K562 (cell line): ENCODE measurements around the gene RERG. TPM values are rescaled to one million over a fixed set of nuclear protein-coding genes. Genes with fewer than 3 reads are reported as not detected.

Experiments used
- BACH1 ChIP-seq: fragments of 200-800 bp; sonication (Bioruptor generic); IDR thresholded peaks from 2 replicates; pipeline ENCODE4 v1.6.1; 2016; ENCODE audit warnings: missing genetic modification characterization, missing compliant biosample characterization
- DNMT1 ChIP-seq: fragments of 450-650 bp; IDR thresholded peaks from 2 replicates; pipeline ENCODE4 v1.6.1; 2016; ENCODE audit warnings: antibody characterized with exemption, mild to moderate bottlenecking
- HDAC1 ChIP-seq, 2 experiments: fragments of 450-650 bp; IDR thresholded peaks; 2 replicates each; pipeline ENCODE4 v1.6.1; 2016 to 2017; ENCODE audit warnings: inconsistent platforms in 1 of 2, mild to moderate bottlenecking in 1 of 2, moderate library complexity in 1 of 2
- polyA plus RNA-seq, 8 experiments: library from polyadenylated mRNA; depleted of rRNA in 4 of 8; stranded (reverse) in 5 of 8; unstranded in 3 of 8; fragments of >200 nt; fragmentation: Nextera tagmentation in 2 of 8; fragmentation: Illumina TruSeq in 1 of 8; extraction: Ambion mirVana in 2 of 8; extraction: Trizol in 1 of 8; gene quantifications; 2 replicates each; pipeline versions ENCODE4 v1.2.1 to v1.2.3, GENCODE V29; 2011 to 2014; ENCODE audit warnings: inconsistent platforms in 1 of 8, missing spikeins in 1 of 8
- total RNA-seq, 7 experiments: library from RNA; depleted of rRNA in 6 of 7; stranded (reverse); fragments of >200 nt in 6 of 7; fragmentation: Illumina TruSeq in 2 of 7; extraction: Trizol in 2 of 7; gene quantifications; 2 replicates each; pipeline versions ENCODE4 v1.2.1 to v1.2.3, GENCODE V29; 2011 to 2021; ENCODE audit warnings: low replicate concordance in 1 of 7
- TF ChIP-seq, protein P1 (sequence below): sonication (generic); formaldehyde crosslinking; IDR thresholded peaks from 2 replicates; pipeline ENCODE4 v1.8.0; 2023; ENCODE audit warnings: missing genetic modification reagents, mild to moderate bottlenecking, borderline replicate concordance
- TF ChIP-seq, protein P2 (sequence below): sonication (generic); formaldehyde crosslinking; IDR thresholded peaks from 2 replicates; pipeline ENCODE4 v1.8.1; 2023; ENCODE audit warnings: missing genetic modification reagents, mild to moderate bottlenecking, borderline replicate concordance

RERG gene
- total and polyA plus RNA-seq, 9 of the 15 experiments (the other 6 are each of a cell fraction or from before 2014, with no cell fraction given): 2.2 to 7.3 (median 3.0) TPM

- TF ChIP-seq, protein P1, sequence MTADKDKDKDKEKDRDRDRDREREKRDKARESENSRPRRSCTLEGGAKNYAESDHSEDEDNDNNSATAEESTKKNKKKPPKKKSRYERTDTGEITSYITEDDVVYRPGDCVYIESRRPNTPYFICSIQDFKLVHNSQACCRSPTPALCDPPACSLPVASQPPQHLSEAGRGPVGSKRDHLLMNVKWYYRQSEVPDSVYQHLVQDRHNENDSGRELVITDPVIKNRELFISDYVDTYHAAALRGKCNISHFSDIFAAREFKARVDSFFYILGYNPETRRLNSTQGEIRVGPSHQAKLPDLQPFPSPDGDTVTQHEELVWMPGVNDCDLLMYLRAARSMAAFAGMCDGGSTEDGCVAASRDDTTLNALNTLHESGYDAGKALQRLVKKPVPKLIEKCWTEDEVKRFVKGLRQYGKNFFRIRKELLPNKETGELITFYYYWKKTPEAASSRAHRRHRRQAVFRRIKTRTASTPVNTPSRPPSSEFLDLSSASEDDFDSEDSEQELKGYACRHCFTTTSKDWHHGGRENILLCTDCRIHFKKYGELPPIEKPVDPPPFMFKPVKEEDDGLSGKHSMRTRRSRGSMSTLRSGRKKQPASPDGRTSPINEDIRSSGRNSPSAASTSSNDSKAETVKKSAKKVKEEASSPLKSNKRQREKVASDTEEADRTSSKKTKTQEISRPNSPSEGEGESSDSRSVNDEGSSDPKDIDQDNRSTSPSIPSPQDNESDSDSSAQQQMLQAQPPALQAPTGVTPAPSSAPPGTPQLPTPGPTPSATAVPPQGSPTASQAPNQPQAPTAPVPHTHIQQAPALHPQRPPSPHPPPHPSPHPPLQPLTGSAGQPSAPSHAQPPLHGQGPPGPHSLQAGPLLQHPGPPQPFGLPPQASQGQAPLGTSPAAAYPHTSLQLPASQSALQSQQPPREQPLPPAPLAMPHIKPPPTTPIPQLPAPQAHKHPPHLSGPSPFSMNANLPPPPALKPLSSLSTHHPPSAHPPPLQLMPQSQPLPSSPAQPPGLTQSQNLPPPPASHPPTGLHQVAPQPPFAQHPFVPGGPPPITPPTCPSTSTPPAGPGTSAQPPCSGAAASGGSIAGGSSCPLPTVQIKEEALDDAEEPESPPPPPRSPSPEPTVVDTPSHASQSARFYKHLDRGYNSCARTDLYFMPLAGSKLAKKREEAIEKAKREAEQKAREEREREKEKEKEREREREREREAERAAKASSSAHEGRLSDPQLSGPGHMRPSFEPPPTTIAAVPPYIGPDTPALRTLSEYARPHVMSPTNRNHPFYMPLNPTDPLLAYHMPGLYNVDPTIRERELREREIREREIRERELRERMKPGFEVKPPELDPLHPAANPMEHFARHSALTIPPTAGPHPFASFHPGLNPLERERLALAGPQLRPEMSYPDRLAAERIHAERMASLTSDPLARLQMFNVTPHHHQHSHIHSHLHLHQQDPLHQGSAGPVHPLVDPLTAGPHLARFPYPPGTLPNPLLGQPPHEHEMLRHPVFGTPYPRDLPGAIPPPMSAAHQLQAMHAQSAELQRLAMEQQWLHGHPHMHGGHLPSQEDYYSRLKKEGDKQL: no peak
- TF ChIP-seq, protein P2, sequence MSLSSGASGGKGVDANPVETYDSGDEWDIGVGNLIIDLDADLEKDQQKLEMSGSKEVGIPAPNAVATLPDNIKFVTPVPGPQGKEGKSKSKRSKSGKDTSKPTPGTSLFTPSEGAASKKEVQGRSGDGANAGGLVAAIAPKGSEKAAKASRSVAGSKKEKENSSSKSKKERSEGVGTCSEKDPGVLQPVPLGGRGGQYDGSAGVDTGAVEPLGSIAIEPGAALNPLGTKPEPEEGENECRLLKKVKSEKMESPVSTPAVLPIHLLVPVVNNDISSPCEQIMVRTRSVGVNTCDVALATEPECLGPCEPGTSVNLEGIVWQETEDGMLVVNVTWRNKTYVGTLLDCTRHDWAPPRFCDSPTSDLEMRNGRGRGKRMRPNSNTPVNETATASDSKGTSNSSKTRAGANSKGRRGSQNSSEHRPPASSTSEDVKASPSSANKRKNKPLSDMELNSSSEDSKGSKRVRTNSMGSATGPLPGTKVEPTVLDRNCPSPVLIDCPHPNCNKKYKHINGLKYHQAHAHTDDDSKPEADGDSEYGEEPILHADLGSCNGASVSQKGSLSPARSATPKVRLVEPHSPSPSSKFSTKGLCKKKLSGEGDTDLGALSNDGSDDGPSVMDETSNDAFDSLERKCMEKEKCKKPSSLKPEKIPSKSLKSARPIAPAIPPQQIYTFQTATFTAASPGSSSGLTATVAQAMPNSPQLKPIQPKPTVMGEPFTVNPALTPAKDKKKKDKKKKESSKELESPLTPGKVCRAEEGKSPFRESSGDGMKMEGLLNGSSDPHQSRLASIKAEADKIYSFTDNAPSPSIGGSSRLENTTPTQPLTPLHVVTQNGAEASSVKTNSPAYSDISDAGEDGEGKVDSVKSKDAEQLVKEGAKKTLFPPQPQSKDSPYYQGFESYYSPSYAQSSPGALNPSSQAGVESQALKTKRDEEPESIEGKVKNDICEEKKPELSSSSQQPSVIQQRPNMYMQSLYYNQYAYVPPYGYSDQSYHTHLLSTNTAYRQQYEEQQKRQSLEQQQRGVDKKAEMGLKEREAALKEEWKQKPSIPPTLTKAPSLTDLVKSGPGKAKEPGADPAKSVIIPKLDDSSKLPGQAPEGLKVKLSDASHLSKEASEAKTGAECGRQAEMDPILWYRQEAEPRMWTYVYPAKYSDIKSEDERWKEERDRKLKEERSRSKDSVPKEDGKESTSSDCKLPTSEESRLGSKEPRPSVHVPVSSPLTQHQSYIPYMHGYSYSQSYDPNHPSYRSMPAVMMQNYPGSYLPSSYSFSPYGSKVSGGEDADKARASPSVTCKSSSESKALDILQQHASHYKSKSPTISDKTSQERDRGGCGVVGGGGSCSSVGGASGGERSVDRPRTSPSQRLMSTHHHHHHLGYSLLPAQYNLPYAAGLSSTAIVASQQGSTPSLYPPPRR (CRISPR knock-in tag): no peak
- TF ChIP-seq BACH1 (tag): no peak
- no peak for TF ChIP-seq HDAC1 (IDR thresholded peaks at IDR 0.05)
- TF ChIP-seq DNMT1: no peak
These were observed 21.9 kb upstream of the RERG start (continued) for GRCh38 chr12:15243102-15243501.
